Skeletal muscle cell (primary cell): ENCODE results near the gene CERS6.
A peak's percentile ranks its signal among the peaks of the same experiment; 100 is the strongest.

Experiments used
- DNase-seq: peaks from one replicate; pipeline ENCODE4 v3.0.0-alpha.2; 2010; ENCODE audit warnings: low read depth
- H3K4me3 ChIP-seq: 2 replicates; pipeline ENCODE4 v1.5.1; 2011; ENCODE audit warnings: low read depth, mild to moderate bottlenecking, control low read depth, low read length, moderate library complexity

The CERS6 gene

GRCh38 chr2:168679081-168679480 is 223.0 kb downstream of the CERS6 start:
- DNase-seq, result no peak
- H3K4me3 ChIP-seq, result no peak overlapping the region

- no peak overlapping the region for H3K4me3 ChIP-seq
- no peak for DNase-seq
Observed at GRCh38 chr2:168679741-168680310, 223.8 kb downstream of the CERS6 start.

- no peak overlapping the region for H3K4me3 ChIP-seq
- no peak for DNase-seq
Observed at GRCh38 chr2:168683996-168684395, 227.9 kb downstream of the CERS6 start.

GRCh38 chr2:168684921-168685599 is 229.0 kb downstream of the CERS6 start:
- DNase-seq, result no peak
- H3K4me3 ChIP-seq, result no peak overlapping the region

- no peak for DNase-seq
Observed at GRCh38 chr2:168685600-168686451, 229.8 kb downstream of the CERS6 start.

GRCh38 chr2:168686452-168687191 is 230.6 kb downstream of the CERS6 start:
- no peak for DNase-seq
- H3K4me3 ChIP-seq, result no peak overlapping the region

More at GRCh38 chr2:168685600-168686451, 229.8 kb downstream of the CERS6 start:
- no peak overlapping the region for H3K4me3 ChIP-seq

GRCh38 chr2:168687314-168687713 is 231.2 kb downstream of the CERS6 start:
- H3K4me3 ChIP-seq, result no peak overlapping the region
- no peak for DNase-seq

GRCh38 chr2:168690381-168690885 is 234.4 kb downstream of the CERS6 start:
- no peak for DNase-seq
- H3K4me3 ChIP-seq, result no peak overlapping the region

- no peak for DNase-seq
- no peak overlapping the region for H3K4me3 ChIP-seq
Observed at GRCh38 chr2:168691221-168691620, 235.1 kb downstream of the CERS6 start.

- no peak for DNase-seq
- no peak overlapping the region for H3K4me3 ChIP-seq
Observed at GRCh38 chr2:168692132-168692744, 236.2 kb downstream of the CERS6 start.

- no peak for DNase-seq
Observed at GRCh38 chr2:168694173-168694572, 238.1 kb downstream of the CERS6 start.

GRCh38 chr2:168694866-168695265 is 238.8 kb downstream of the CERS6 start:
- H3K4me3 ChIP-seq, result no peak overlapping the region
- no peak for DNase-seq

More at GRCh38 chr2:168694173-168694572, 238.1 kb downstream of the CERS6 start:
- no peak overlapping the region for H3K4me3 ChIP-seq

- DNase-seq, result no peak
- no peak overlapping the region for H3K4me3 ChIP-seq
Observed at GRCh38 chr2:168697668-168698121, 241.6 kb downstream of the CERS6 start.

- DNase-seq, result no peak
- H3K4me3 ChIP-seq, result no peak overlapping the region
Observed at GRCh38 chr2:168698969-168699368, 242.9 kb downstream of the CERS6 start.

GRCh38 chr2:168699844-168700417 is 243.9 kb downstream of the CERS6 start:
- H3K4me3 ChIP-seq, result no peak overlapping the region
- DNase-seq, result peak; percentile 81

GRCh38 chr2:168700615-168701245 is 244.7 kb downstream of the CERS6 start:
- DNase-seq, result no peak
- no peak overlapping the region for H3K4me3 ChIP-seq

GRCh38 chr2:168702579-168702978 is 246.5 kb downstream of the CERS6 start:
- no peak for DNase-seq
- H3K4me3 ChIP-seq, result no peak overlapping the region

- no peak for DNase-seq
Observed at GRCh38 chr2:168703926-168704325, 247.9 kb downstream of the CERS6 start.

More at GRCh38 chr2:168703926-168704325, 247.9 kb downstream of the CERS6 start:
- H3K4me3 ChIP-seq, result no peak overlapping the region
